GM18858 (cell line): ENCODE measurements around the gene TNK2.

Experiments
- ATAC-seq: cut with Tn5 transposase; IDR thresholded peaks from one replicate; pipeline ENCODE4 v1.9.1; 2021; ENCODE audit not compliant: unreplicated experiment

The TNK2 gene

GRCh38 chr3:195886181-195887141, 21.9 kb downstream of the TNK2 start:
- no peak for ATAC-seq

GRCh38 chr3:195885036-195885891, 23.1 kb downstream of the TNK2 start:
- no peak for ATAC-seq

- ATAC-seq = no peak
Observed at GRCh38 chr3:195884691-195885035, 23.7 kb downstream of the TNK2 start.

- no peak for ATAC-seq
Observed at GRCh38 chr3:195883801-195884200, 24.6 kb downstream of the TNK2 start.

GRCh38 chr3:195883160-195883559, 25.2 kb downstream of the TNK2 start:
- no peak for ATAC-seq

GRCh38 chr3:195882002-195882441, 26.3 kb downstream of the TNK2 start:
- no peak for ATAC-seq

GRCh38 chr3:195881276-195881988, 26.9 kb downstream of the TNK2 start:
- no peak for ATAC-seq

GRCh38 chr3:195880037-195880431, 28.3 kb downstream of the TNK2 start:
- ATAC-seq = no peak

GRCh38 chr3:195879416-195880036, 28.8 kb downstream of the TNK2 start:
- ATAC-seq = no peak

GRCh38 chr3:195878424-195879274, 29.7 kb downstream of the TNK2 start:
- ATAC-seq = no peak

GRCh38 chr3:195877767-195878423, 30.5 kb downstream of the TNK2 start:
- ATAC-seq = no peak

GRCh38 chr3:195877136-195877715, 31.1 kb downstream of the TNK2 start:
- no peak for ATAC-seq

GRCh38 chr3:195876297-195877064, 31.9 kb downstream of the TNK2 start:
- ATAC-seq = no peak

GRCh38 chr3:195875482-195876236, 32.7 kb downstream of the TNK2 start:
- no peak for ATAC-seq

GRCh38 chr3:195873971-195874370, 34.4 kb downstream of the TNK2 start:
- ATAC-seq = no peak

- no peak for ATAC-seq
Observed at GRCh38 chr3:195873281-195873887, 35.0 kb downstream of the TNK2 start.

- no peak for ATAC-seq
Observed at GRCh38 chr3:195872800-195873199, 35.6 kb downstream of the TNK2 start.
